GM21786 (cell line): Measurements from ENCODE around the gene DYNC2H1.
"Not testable (repeated sequence)": the region's sequence is repeated elsewhere in the genome, so short reads cannot be mapped to it uniquely, and the experiment has no call there.

ENCODE experiments used
- ATAC-seq: cut with Tn5 transposase; IDR thresholded peaks from one replicate; pipeline ENCODE4 v1.9.1; 2021; ENCODE audit not compliant: unreplicated experiment

DYNC2H1 gene

DNA sequence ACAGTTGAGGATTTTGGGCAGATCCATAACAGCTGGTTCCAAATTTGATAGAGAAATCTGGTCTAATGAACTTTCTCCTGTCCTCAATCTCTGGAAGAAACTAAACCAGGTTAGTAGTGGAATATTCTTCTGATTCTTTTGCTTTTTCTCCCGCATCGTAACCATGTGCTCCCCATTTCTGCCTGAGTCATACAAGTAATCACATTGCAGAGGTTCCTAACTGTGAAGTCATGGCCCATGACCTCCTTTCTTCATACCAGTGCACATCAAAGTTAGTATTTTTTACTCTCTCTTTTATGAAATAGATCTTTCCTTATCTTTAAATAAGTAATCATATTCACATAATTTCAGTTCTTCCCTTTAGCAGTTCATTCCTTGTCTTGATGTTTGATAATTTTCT is 249.0 kb downstream of the DYNC2H1 start:
- ATAC-seq, result no peak

DNA sequence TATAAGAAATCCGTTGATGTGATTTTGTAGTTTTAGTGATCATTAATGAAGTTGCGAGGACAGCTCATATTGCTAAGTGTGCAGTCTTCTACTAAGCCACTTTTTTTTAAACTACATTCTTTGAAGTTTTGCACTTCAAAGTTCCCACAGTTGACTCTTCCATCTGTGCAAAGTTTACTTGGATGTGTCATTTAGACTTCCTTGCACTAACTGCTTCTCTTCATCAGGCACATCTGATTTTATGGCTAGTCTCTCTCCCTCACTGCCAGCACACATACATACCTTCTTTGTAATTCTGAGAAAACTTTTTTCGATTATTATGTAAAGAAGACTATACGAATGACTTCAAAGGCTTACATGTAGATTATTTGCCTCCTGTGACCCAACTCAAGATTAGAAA is 250.0 kb downstream of the DYNC2H1 start:
- no peak for ATAC-seq

DNA sequence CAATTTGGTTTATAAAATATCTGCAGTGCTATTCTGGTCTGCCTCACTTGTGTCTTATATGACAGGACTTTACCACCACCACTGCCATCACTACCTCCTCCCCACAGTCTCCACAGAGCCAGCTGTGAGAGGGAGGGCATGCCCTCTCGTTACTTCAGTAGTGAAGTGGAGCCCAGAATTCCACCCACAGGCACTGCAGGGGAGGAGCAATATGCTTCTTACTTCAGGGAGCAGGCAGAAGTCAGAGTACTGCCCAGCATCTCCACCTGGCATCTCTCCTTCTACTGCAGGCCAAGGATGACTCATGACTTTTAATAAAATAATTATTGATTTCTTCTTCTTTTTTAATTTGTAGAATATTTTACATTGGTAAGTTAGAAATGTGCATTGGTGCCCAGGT is 255.5 kb downstream of the DYNC2H1 start:
- ATAC-seq, result no peak

DNA sequence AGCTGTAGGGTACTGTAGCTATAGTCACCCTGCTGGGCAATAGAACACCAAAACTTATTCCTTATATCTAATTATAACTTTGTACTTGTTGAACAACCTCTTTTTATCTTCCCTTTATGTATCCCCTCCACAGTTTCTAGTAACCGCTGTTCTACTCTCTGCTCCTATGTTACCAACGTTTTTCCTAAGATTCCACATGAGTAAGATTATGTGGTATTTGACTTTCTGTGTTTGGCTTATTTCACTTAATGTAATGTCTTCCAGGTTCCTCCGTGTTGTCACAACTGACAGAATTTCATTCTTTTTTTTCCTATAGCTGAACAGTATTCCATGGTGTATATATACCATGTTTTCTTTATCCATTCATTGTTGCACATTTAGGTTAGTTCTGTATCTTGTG is 258.4 kb downstream of the DYNC2H1 start:
- no peak for ATAC-seq

DNA sequence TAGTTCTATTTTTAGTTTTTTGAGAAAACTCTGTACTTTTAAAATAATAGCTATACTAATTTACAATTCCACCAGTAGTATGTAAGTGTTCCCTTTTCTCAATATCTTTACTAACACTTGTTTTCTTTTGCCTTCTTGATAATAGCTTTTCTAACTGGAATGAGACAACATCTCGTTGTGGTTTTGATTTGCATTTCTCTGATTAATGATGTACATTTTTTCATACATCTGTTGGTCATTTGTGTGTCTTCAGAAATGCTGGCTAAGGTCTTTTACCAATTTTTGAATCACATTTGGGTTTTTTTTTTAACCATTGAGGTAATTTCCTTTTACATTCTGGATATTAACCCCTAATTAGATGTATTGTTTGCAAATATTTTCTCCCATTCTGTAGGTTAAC is 258.9 kb downstream of the DYNC2H1 start:
- no peak for ATAC-seq

DNA sequence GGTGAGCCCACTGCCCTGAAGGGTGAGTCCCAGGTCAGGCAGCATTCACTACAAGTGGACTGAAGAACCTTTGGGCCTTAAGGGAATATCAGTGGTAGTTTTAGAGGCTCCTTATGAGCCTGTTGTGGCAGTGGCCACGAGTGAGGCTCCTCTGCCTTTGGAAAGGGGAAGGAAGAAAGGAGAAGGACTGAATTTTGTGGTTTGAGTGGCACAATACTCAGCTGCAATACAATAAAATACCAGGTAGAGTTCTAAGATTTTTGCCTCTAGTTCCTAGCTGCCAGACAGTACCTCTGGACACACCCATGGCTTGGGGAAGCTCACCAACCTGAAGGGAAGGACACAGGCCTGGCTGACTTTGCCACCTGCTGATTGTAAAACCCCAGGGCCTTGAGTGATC is 260.9 kb downstream of the DYNC2H1 start:
- ATAC-seq, result no peak

DNA sequence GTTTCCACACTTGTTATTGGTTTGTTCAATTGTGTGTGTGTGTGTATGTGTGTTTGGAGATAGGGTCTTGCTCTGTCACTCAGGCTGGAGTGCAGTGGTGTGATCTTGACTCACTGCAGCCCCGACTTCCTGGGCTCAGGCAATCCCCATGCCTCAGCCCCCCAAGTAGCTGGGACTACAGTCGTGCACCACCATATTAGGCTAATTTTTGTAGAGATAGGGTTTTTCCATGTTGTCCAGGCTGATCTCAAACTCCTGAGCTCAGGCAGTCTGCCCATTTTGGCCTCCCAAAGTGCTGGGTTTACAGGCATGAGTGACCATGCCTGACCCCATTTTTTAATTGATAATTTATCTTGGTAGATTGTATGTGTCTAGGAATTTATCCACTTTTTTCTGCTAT is 263.7 kb downstream of the DYNC2H1 start:
- no peak for ATAC-seq

DNA sequence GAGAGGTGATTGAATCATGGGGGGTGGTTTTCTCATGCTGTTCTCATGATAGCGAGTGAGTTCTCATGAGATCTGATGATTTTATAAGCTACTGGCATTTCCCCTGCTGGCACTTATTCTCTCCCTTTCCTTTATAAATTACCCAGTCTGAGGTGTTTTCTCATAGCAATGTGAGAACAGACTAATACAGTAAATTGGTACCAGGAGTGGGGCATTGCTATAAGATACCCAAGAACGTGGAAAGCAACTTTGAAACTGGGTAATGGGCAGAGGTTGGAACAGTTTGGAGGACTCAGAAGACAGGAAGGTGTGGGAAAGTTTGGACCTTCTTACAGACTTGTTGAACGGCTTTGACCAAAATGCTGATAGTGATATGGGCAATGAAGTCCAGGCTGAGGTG is 265.0 kb downstream of the DYNC2H1 start:
- ATAC-seq, result not testable (repeated sequence)

DNA sequence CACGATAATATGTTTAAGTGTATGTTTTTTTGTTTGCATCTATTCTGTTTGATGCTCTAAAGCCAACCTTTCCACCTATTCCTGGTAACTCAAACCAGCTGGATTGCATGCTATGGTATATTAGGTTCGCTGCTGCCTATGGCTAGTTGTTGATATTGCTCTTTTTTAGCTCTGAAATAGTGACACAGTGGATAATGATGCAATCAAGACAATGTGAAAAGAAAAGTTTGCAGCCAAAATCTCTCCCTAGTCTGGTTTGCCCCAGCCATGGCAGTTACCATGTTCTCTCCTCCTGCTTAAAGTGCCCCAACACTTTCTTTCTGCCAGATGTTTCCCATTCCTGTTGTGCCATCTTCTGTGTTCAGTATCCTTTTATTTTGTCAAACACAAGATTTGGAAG is 269.7 kb downstream of the DYNC2H1 start:
- no peak for ATAC-seq

DNA sequence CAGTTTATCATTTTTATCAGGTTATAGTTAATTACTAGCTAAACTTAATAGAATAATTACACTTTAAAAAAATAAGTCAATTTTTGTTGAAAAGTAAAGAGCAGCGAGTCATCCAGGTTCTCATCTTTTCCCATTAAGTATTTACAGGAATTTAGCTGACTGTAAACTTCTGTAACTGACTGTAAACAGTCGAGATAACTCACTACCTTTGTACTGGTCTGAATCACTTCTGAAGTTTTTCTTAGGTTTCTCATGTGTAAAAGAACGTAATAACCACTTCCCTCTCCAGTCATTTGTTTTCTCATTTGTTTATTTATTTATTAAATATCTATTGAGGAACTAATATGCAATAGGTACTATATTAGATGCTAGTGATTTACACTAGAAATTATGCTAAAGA is 270.8 kb downstream of the DYNC2H1 start:
- ATAC-seq, result no peak

DNA sequence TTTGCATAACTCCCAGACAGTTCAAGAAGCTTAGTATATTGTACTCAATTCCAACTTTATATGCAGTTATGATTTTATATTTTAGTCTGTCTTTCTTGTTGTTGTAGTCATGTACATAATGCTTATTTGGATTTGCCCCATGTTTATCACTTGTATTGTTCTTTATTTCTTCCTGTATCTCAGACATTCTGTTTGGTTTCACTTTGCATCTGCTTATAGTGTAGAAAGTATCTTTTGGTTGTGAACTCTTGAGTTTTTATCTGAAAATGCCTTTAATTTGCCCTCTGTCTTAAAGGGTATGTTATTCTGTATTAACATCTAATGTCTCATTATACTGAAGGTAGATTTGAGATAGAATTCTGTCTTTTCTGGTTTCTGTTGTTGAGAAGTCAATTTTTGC is 275.4 kb downstream of the DYNC2H1 start:
- ATAC-seq, result no peak

DNA sequence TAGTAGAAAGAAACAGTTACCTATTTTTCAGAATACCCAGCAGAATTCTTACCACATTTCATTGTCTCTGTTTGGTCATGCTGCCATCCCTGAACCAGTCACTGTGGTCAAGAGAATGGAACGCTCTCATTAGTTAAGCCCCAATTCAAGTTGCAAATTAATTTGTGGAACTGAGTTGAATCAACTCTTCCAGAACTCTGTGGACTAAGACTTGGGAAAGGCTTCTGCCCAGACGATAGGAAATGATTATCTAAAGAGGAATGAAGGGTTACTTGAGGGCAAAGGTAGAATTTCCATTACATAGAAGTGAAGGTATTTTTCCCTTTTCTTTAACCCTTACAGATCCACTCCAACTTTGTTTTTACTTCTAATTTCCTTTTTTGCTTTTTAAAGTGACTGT is 286.4 kb downstream of the DYNC2H1 start:
- ATAC-seq, result no peak

DNA sequence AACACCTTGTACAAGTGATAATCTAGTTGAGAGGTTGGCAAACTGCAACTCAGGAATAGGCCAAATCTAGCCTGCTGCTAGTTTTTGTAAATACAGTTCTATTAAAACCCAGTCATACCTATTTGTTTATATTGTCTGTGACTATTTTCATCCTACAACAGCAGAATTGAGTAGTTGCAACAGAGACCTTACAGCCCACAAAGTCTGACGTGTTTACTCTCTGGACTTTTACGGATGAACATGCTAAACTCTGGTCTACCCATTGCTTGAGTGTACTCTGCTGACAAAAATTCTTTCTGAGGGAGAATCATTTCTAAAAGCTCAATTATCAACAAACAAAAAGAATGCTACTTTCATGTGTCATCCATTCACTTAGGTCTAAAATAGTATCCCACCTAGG is 287.0 kb downstream of the DYNC2H1 start:
- ATAC-seq, result no peak

DNA sequence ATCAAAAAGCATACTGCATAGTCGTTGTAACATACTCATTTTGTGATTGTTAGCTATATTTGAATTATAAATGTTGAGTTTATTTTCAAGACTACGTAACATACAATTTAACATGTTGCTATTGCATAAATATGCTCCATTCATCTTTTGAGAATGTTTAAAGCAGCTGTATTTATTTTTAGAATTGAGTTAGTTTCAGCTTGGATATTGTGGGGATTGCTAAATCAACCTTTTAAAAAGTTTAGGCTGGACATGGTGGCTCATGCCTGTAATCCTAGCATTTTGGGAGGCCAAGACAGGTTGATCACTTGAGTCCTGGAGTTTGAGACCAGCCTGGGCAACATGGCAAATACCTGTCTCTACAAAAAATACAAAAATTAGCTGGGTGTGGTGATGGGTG is 288.1 kb downstream of the DYNC2H1 start:
- ATAC-seq, result no peak

DNA sequence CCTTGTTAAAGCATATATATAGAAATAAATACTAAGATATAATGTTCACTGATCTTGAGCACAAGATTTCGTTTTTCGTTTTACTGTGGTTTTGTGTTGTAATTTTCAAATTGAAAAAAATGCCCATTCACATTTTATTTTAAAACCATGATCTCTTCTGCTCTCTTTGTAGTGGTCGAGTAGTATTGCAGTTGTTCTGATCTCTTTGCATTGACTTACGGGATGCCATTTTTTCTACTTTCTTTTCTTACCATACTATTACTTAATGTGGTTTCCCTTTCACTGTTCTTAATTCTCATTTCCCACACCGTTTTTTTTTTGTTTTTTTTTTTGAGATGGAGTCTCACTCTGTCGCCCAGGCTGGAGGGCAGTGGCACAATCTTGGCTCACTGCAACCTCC is 289.6 kb downstream of the DYNC2H1 start:
- ATAC-seq, result no peak

DNA sequence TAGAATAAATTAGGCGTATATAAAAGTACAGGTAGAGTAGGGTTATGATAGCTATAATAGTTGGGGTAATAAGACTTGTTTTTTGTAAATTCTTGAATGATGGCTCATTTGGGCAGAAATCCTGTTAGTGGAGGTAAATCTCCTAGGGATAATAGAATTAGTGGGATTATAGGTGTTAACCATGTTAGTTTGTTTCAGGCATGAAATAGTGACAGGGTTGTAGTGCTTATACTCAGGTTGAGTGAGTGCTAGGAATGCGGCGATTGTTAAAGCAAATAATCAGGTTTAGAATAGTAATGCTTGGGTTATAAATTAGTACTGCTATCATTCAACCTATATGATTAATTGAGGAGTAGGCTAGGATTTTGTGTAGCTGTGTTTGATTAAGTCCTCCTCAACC is 297.1 kb downstream of the DYNC2H1 start:
- ATAC-seq, result no peak

DNA sequence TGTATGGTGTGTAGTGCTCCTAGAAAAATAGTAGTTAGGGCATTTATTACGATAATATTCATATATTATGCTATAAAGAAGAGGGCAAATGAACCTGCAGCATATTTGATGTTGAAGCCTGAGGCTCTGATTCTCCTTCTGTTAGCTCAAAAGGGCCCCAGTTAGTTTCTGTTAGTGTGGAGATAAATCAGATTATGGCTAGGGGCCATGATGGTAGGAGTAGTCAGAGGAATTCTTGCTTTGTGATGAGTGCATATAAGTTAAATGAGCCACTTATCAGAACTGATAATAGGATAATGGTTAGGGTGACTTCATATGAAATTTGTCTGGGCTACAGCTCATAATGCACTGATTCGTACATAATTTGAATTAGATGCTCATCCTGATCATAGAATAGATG is 298.4 kb downstream of the DYNC2H1 start:
- ATAC-seq, result no peak

DNA sequence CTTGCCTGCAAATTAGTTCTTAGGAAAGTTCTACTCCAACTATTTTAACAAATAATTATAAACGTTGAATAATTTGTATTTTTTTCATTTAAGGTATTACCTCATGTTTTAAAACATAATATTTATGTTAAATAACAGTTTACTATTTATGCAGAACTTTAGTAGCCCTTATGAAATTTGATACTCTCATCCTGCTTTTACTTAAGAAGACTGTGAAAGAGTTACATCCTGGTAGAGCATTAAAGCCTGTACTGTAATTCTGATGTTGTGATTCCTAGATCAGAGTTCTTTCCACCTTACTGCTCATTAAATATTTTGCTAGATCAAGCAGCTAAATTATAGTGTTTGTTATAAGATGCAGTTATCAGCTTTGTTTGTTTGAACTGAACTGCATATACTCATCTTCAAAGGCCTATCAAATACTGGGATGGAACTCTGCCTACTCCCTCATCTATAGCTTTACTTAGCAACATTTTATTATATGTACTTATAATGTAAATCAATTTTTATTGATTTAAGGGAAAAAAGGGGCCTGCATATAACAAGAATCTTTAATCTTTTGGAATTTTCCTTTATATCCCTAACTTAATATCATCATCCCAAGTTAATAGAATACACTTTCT is 304.2 kb downstream of the DYNC2H1 start:
- ATAC-seq, result no peak

DNA sequence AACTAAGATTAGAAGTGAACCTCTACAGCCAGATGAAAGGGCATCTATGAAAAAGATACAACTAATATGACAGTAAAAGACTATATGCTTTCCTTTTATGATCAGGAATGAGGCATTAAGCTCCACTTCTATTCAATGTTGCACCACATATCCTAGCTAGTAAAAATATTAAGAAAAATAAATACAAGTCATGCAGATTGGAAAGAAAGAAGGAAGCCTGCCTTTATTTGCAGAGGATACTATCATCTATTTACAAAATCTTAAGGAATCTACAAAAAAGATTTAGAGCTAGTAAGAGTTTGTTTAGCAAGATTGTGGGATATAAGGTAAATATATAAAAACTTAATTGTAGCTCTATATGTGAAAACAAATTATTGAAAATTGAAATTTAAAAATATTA is 308.8 kb downstream of the DYNC2H1 start:
- ATAC-seq, result no peak

DNA sequence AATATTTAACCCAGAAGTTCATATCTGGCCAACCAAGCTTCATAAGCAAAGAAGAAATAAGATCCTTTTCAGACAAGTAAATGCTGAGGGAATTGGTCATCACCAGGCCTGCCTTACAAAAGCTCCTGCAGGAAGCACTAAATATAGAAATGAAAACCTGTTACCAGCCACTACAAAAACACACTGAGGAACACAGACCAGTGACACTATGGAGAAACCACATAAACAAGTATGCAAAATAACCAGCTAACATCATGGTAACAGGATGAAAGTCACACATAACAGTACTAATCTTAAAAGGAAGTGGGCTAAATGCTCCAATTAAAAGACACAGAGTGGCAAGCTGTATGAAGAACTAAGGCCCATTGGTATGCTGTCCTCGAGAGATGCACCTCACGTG is 311.4 kb downstream of the DYNC2H1 start:
- no peak for ATAC-seq

DNA sequence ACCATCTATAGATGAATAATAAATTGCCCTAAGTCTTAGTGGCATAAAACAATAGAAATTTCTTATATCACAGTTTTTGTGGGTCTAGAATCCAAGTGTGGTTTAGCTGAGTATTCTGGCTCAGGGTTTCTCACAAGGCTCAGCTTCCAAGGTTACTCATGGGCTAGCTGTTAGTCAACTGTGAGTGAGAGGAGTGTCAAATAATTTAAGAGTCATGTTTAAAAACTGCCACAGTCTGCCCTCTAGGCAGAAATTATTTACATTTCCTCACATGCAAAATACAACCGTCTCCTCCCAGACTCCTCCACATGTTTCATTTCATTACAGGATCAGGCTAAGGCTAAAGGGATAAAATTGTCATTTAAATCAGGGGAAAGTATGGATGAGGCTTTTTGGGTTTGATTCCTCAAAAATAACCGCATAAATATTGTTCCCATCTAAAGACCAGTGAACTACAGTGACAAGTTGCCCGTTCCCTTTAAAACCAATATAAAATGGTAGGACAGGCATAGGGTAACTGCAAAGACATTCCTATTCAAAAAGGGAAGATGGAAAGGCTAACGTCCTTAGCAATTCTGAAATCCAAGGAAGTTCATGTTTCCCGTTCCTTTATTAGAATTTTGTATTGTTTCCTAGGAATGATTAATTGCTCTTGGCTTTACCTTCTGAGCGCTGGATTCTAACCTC is 324.3 kb downstream of the DYNC2H1 start:
- ATAC-seq, result no peak

DNA sequence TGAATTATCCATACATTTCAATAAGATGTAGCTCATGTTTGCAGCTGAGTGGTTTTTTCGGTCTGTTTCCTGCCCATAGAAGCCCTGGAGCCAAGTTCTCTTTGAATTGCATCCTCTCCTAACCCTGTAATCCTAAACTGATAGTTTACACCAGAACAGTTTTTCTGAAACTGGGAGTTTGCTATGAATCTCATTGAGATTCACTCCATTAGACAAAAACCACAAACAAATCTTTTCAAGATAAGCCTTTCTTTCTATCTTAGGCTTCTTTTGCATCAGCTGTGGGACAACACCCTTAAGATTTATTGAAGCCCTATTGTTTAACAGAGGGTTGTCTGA is 324.8 kb downstream of the DYNC2H1 start:
- no peak for ATAC-seq

DNA sequence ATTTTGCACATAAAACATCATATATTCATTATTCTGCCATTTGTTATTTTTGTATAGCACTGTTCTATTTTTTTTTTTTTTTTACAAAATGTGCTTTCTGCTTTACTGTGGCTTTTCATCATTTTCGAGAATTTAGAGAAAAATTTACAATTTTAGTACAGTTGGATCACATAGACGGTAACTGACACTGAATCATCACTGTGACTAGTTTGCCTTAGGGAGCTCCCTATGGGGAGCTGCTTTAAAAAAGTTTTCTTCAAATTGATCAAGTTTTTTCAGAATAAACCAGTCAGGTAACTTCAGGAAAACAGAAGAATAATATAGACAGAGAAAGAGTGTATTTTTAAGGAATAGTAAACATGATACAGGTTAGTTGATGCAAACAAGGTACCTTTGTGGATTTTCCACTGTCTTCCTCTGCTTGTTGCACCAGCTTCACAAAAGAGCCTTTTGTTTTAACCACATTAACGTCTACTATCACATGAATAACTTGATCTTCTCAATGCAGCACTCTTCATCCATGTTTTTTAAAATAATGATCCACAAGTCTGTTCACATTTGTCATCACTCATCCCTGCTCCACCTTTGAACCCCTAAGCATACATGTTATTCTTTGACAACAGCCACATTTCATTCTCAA is 327.0 kb downstream of the DYNC2H1 start:
- no peak for ATAC-seq
